GM10248 (cell line): Measurements from ENCODE around the gene ZNF526.

ENCODE experiments used
- CTCF ChIA-PET: fragments of 300-600 bp; sonication (Branson Sonifier 250); formaldehyde crosslinking; extraction: SDS; loops from one replicate; lab custom pipeline; 2021; ENCODE audit warnings: antibody characterized with exemption; lab: Yijun Ruan, JAX
- POLR2A ChIA-PET: fragments of 350-650 bp; sonication (Branson Sonifier 250); formaldehyde crosslinking; extraction: SDS; loops from one replicate; lab custom pipeline; 2020; ENCODE audit warnings: antibody characterized with exemption; lab: Yijun Ruan, JAX
- DNase-seq: peaks from one replicate; pipeline ENCODE4 v3.0.0; 2012; ENCODE audit errors: extremely low spot score
- CTCF ChIP-seq: IDR thresholded peaks from 2 replicates; pipeline ENCODE4 v1.5.1; 2012; ENCODE audit warnings: mild to moderate bottlenecking, low read depth; ENCODE audit errors: extremely low read depth, missing control alignments, control extremely low read depth

ZNF526 gene

GRCh38 chr19:42206871-42207755, 13.0 kb upstream of the ZNF526 start:
- CTCF ChIA-PET = interaction anchor here (1.1 to 1.8 kb wide), 4 partner anchors 8 to 37 kb away, joined by 3 to 5 read pairs (median 4); partner anchors contain the start of gene DEDD2
- POLR2A ChIA-PET = interaction anchor here (0.9 kb wide), 2 partner anchors 9 to 11 kb away, joined by 3 read pairs; partner anchors contain the start of gene DEDD2
- no peak for TF ChIP-seq CTCF
- no peak for DNase-seq

GRCh38 chr19:42207767-42208271, 12.3 kb upstream of the ZNF526 start:
- CTCF ChIA-PET = interaction anchor here (1.1 to 1.8 kb wide), 3 partner anchors 7 to 37 kb away, joined by 3 to 5 read pairs (median 4); partner anchors contain the start of gene DEDD2
- POLR2A ChIA-PET = interaction anchor here (0.9 kb wide), 2 partner anchors 9 to 10 kb away, joined by 3 read pairs; partner anchors contain the start of gene DEDD2
- no peak for DNase-seq
- TF ChIP-seq CTCF = no peak

- TF ChIP-seq CTCF = no peak
- ChIA-PET POLR2A (no interaction called here), CTCF (interaction anchor here (1.3 kb wide), 1 partner anchor 36 kb away, joined by 3 read pairs; no protein-coding TSS in a partner anchor)
- DNase-seq = no peak
These were observed 11.5 kb upstream of the ZNF526 start for GRCh38 chr19:42208612-42209011.

- ChIA-PET POLR2A (interaction anchor here (0.6 kb wide), 2 partner anchors 29 to 30 kb away, joined by 5 to 6 read pairs; no protein-coding TSS in a partner anchor), CTCF (no interaction called here)
- no peak for DNase-seq
- TF ChIP-seq CTCF = no peak
These were observed 7.2 kb upstream of the ZNF526 start for GRCh38 chr19:42212886-42213285.

- POLR2A ChIA-PET = interaction anchor here (1.4 kb wide), 1 partner anchor 13 kb away, joined by 3 read pairs; no protein-coding TSS in a partner anchor
- DNase-seq = no peak
- CTCF ChIA-PET = interaction anchor here (1.1 to 1.3 kb wide), 4 partner anchors 8 to 82 kb away, joined by 3 to 5 read pairs (median 4); partner anchors contain the start of gene POU2F2
- TF ChIP-seq CTCF = no peak
These were observed 5.2 kb upstream of the ZNF526 start for GRCh38 chr19:42214810-42215485.
